OCI-LY1 (cell line): ENCODE data around the gene RIPOR2.

ENCODE experiments used
- EZH2 ChIP-seq: fragments of 200-600 bp; sonication (generic), shearing (Covaris generic); IDR thresholded peaks from 2 replicates; pipeline ENCODE4 v1.8.0; 2017; ENCODE audit warnings: borderline replicate concordance, mixed run types, mild to moderate bottlenecking, antibody characterized with exemption, low read length, moderate library complexity, mixed read lengths
- TF ChIP-seq, protein P1 (sequence below): fragments of 200-600 bp; sonication (generic), shearing (Covaris generic); IDR thresholded peaks from 2 replicates; pipeline ENCODE4 v1.5.1; 2017; ENCODE audit warnings: mild to moderate bottlenecking, antibody characterized with exemption, low read length, moderate library complexity, mixed read lengths

DNA sequence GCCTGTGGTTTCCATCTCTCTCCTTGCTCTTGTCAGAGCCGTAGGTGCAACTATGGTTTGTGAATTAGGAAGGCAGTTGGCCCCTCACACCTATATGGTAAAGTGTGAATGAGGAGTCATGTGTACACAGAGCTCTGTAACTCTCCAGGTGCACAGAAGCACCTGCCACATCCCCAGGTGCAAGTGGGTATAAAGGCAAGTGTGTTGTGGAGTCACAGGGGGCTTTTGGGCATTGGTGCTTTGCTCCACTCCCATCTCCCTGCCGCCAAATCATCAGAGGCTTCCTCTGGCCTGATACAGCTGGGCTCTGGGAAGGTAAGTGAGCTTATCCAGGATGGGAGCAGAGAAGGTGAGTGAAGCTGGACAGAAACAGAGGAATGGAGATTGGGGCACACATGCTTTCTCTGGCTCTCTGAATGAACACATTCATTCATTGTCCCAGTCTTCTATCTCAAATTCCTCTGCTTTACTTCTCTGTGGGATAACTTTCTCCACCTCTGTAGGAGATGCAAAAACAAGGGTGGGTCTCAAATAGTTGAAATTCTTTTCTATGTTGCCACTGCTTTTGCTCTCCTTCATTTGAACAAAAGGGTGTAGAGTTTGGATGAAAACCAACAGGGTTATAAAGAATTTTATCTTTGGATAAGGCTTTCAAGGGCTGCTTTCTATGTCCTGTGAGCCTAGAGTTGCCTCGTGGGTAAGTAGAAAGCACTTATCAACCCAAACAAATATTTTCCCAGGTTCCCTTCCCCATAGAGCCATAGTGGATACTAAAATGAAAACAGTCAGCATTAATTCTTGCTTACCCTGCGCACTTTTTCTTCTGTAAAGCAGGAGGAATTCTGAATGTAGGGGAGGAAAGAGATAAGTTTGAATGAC lies 45.0 kb upstream of the RIPOR2 start:
- TF ChIP-seq EZH2 = no peak
- TF ChIP-seq, protein P1, sequence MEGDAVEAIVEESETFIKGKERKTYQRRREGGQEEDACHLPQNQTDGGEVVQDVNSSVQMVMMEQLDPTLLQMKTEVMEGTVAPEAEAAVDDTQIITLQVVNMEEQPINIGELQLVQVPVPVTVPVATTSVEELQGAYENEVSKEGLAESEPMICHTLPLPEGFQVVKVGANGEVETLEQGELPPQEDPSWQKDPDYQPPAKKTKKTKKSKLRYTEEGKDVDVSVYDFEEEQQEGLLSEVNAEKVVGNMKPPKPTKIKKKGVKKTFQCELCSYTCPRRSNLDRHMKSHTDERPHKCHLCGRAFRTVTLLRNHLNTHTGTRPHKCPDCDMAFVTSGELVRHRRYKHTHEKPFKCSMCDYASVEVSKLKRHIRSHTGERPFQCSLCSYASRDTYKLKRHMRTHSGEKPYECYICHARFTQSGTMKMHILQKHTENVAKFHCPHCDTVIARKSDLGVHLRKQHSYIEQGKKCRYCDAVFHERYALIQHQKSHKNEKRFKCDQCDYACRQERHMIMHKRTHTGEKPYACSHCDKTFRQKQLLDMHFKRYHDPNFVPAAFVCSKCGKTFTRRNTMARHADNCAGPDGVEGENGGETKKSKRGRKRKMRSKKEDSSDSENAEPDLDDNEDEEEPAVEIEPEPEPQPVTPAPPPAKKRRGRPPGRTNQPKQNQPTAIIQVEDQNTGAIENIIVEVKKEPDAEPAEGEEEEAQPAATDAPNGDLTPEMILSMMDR = no peak
